Prostate gland (tissue), 2 donors: Measurements from ENCODE around the gene IL3. TPM values are rescaled to one million over a fixed set of nuclear protein-coding genes. Genes with fewer than 3 reads are reported as not detected.

Experiments used
- DNase-seq: peaks from one replicate; pipeline ENCODE4 v3.0.0-alpha.2; 2019; ENCODE audit warnings: low spot score
- H3K27ac ChIP-seq, 2 donors: fragments of 200-600 bp; sonication (generic); 2 replicates each; pipeline ENCODE4 v1.5.1; 2017 to 2019
- H3K27me3 ChIP-seq: fragments of 200-600 bp; sonication (generic); replicated peaks from 2 replicates; pipeline ENCODE4 v1.5.1; 2019; ENCODE audit not compliant: insufficient read depth
- H3K36me3 ChIP-seq, 2 donors: fragments of 200-600 bp; sonication (generic); 1 replicate in 1 of 2; 2 replicates in 1 of 2; pipeline versions ENCODE4 v1.5.1 to v1.8.1; 2017 to 2019
- H3K4me1 ChIP-seq: fragments of 200-600 bp; sonication (generic); replicated peaks from 2 replicates; pipeline ENCODE4 v1.5.1; 2019
- H3K4me3 ChIP-seq, 2 donors: fragments of 200-600 bp; sonication (generic); 2 replicates each; pipeline ENCODE4 v1.5.1; 2017 to 2019
- H3K9me3 ChIP-seq: fragments of 200-600 bp; sonication (generic); 2 replicates; pipeline ENCODE4 v1.5.1; 2017
- CTCF ChIP-seq, 4 experiments: fragments of 200-600 bp in 2 of 4; fragments of 450-650 bp in 2 of 4; sonication (generic) in 2 of 4; IDR thresholded peaks; 1 replicate in 3 of 4; 2 replicates in 1 of 4; pipeline ENCODE4 v1.5.1; 2016 to 2019; ENCODE audit warnings: antibody characterized with exemption in 4 of 4, mild to moderate bottlenecking in 2 of 4, moderate library complexity in 2 of 4
- POLR2A ChIP-seq: fragments of 450-650 bp; IDR thresholded peaks from one replicate; pipeline ENCODE4 v1.6.1; 2016; ENCODE audit warnings: antibody characterized with exemption, mild to moderate bottlenecking
- POLR2AphosphoS5 ChIP-seq: sonication (generic); formaldehyde crosslinking; IDR thresholded peaks from one replicate; pipeline ENCODE4 v1.6.1; 2017; ENCODE audit warnings: antibody characterized with exemption
- WGBS: methylation state at CpG from one replicate; pipeline ENCODE4 v1.1.5; 2018; 5-methylcytosine and 5-hydroxymethylcytosine counted together
- intact Hi-C: fragments of 100-400 bp; cut with DNase I; formaldehyde crosslinking; loops from one replicate; pipeline ENCODE4 v1.14.2; 2022
- total RNA-seq, 2 donors: library from RNA; depleted of rRNA; stranded (reverse); fragments of >200 nt; gene quantifications; one replicate each; pipeline ENCODE4 v1.1.0, GENCODE V29; 2016

The IL3 gene
- total RNA-seq, 2 donors from 2014 or later, result not detected

GRCh38 chr5:132017738-132018625 is 42.5 kb upstream of the IL3 start:
- Histone ChIP-seq H3K9me3 (no peaks in the 10 kb centered on the region), H3K27ac (no peak overlapping the region), H3K27me3 (no peaks in the 10 kb centered on the region), H3K4me1 (no peaks in the 10 kb centered on the region), H3K4me3 (no peak overlapping the region), H3K36me3 (no peaks in the 10 kb centered on the region)
- no peak for TF ChIP-seq POLR2A
- TF ChIP-seq CTCF (IDR thresholded peaks at IDR 0.05), result no peak
- TF ChIP-seq POLR2AphosphoS5, result no peak
- intact Hi-C loops, result no loop called here
- WGBS, result 51% methylated on average over 10 of the region's 10 CpGs
- no peak for DNase-seq

GRCh38 chr5:132019337-132019736 is 41.1 kb upstream of the IL3 start:
- Histone ChIP-seq H3K4me1 (no peaks in the 10 kb centered on the region), H3K27ac (no peak overlapping the region), H3K36me3 (no peaks in the 10 kb centered on the region), H3K4me3 (no peak overlapping the region), H3K27me3 (no peaks in the 10 kb centered on the region), H3K9me3 (no peaks in the 10 kb centered on the region)
- no peak for TF ChIP-seq CTCF (IDR thresholded peaks at IDR 0.05)
- TF ChIP-seq POLR2AphosphoS5, result no peak
- TF ChIP-seq POLR2A, result no peak
- intact Hi-C loops, result no loop called here
- peak; percentile 2 for DNase-seq

- Histone ChIP-seq H3K9me3 (no peaks in the 10 kb centered on the region), H3K4me3 (no peak overlapping the region), H3K36me3 (no peaks in the 10 kb centered on the region), H3K27me3 (no peaks in the 10 kb centered on the region), H3K27ac (no peak overlapping the region), H3K4me1 (no peaks in the 10 kb centered on the region)
- intact Hi-C loops, result no loop called here
- DNase-seq, result peak; percentile 2
- 89% methylated on average over 6 of the region's 6 CpGs for WGBS
- TF ChIP-seq POLR2A, result no peak
- TF ChIP-seq CTCF (IDR thresholded peaks at IDR 0.05), result no peak
- no peak for TF ChIP-seq POLR2AphosphoS5
Observed at GRCh38 chr5:132019857-132020555, 40.4 kb upstream of the IL3 start.

GRCh38 chr5:132020568-132021339 is 39.7 kb upstream of the IL3 start:
- Histone ChIP-seq H3K9me3 (no peaks in the 10 kb centered on the region), H3K4me3 (no peak overlapping the region), H3K36me3 (no peaks in the 10 kb centered on the region), H3K27me3 (no peaks in the 10 kb centered on the region), H3K4me1 (no peaks in the 10 kb centered on the region), H3K27ac (no peak overlapping the region)
- WGBS, result 51% methylated on average over 6 of the region's 6 CpGs
- DNase-seq, result no peak
- intact Hi-C loops, result no loop called here
- TF ChIP-seq POLR2AphosphoS5 (no peak), CTCF (IDR thresholded peaks at IDR 0.05) (no peak), POLR2A (no peak)
